GM19438 (cell line): Measurements from ENCODE around the gene TRABD2B.

ENCODE experiments used
- ATAC-seq: cut with Tn5 transposase; IDR thresholded peaks from one replicate; pipeline ENCODE4 v1.9.1; 2021; ENCODE audit warnings: low read depth; ENCODE audit not compliant: unreplicated experiment

The TRABD2B gene

DNA sequence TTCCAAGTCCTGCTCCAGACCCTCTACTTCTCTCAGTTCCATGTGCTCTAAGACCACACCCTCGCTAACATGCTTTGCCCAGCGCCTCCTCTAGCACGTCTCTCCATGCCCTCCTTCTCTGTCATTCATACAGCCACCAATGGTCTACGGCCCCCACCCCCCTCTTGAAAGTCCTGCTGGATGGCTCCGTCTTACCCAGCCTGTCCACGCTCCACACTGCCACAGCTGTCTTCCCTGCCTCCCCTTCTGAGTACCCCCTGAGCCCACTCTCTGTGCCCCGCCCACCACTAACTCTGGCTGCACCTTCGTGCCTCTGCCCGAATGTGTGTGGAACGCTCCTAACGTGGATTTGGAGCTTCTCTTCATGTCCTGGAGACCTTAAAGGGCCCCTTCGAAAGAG lies 244.6 kb downstream of the TRABD2B start:
- no peak for ATAC-seq

DNA sequence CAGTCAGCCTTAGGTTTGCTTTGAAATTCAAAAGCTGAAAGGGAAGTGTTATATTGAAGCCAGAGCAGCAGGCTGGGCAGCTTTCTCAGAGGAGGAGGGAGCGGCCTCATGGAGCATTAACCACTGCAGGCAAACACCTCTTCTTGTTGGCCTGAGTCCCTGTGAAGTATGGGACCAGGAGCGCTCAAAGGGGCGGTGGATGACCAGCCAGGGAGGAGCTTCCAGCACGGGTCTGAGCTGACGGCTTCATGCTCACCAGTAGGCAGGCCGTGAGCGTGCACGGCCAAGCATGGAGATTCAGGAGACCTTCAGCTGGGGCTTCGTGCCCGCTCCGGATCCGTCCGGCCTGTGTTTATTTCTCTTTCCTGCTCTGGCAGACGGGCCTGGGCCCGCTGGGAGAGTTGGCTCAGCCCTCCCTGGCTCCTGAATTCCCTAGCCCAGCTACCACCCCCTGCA lies 245.2 kb downstream of the TRABD2B start:
- no peak for ATAC-seq

DNA sequence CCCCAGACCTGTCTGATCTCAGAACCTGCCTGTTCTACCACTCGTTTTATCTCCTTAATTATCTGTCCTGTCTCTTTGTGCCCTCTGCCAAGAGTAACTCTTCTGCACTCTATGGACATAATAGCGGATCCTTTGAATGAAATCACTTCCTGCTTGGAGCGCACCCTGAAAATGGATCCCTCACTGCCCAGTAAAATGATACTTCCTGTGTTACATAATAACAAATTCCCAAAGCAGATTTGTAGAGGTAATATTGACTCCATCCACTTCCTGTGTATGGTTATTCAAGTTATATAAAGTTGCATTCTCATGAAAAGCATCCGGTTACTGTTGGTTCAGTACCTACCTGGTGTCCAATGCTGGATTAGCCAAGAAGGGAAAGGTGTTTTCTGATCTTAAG lies 246.0 kb downstream of the TRABD2B start:
- no peak for ATAC-seq

DNA sequence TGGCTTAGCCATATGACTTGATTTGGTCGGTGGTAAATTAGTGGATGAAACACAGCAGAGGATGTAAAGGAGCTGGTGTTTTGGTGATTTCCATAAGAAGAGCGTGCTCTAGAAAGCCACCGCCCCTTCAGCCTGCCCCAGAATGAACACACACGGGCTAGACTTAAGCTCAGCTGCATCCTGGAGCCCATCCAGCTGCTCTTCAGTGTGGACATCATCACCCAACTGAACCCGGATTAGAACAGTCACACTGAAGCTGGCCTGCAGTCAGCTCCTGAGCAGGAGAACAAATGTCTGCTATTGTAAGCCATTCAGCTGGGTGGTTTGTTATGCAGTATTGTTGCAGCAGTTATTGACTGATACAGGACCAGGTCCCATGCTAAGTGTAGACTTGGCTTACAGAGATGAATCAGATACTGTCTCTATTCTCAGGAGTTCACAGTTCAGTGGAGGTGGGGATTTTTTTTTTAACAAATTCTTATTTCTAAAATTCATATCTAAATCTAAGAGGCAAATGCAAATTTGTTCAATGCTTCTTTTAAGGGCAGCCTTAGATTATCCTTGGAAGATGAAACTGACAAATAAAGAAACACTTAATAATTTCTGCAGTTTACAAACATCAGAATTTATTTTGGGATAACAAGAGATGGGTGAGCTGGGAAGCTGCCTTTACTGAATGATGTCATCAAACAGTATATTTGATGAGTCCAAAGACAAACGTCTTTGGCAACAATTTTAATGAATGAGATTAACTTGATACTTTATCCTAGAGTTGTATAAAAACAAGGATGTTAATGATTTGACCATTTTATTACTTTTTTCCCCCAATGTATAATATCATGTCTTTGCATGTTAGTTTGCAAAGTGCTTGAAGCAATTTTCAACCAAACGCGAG lies 251.2 kb downstream of the TRABD2B start:
- ATAC-seq, result no peak

DNA sequence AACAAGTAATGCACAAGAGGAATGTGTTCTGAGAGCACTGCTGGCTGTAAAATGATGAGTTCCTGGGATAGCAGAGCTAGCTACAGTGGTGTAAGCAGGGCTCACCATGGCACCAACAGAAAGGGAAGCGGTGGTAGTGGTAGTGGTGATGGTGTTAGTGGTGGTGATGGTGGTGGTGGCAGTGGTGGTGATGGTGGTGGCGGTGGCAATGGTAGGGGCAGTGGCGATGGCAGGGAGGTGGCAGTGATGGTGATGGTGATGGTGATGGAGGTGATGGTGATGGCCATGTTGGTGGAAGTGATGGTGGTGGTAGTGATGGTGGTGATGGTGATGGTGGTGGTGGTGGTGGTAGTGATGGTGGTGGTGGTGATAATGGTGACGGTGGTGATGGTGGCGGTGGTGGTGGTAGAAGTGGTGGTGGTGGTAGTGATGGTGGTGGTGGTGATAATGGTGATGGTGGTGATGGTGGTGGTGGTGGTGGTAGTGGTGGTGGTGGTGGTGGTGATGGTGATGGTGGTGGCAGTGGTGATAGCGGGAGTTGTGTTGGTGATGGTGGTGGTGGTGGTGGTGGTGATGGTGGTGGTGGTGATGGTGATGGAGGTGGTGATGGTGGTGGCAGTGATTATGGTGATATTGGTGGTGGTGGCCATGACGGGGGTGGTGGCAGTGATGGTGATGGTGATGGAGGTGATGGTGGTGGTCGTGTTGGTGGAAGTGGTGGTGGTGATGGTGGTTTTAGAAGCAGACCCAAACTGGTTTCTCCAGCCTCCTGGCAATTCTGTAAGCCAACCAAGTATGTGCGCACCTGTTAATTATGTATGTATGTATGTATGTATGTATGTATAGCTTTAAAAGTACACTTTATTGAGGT lies 254.1 kb downstream of the TRABD2B start:
- ATAC-seq, result no peak

DNA sequence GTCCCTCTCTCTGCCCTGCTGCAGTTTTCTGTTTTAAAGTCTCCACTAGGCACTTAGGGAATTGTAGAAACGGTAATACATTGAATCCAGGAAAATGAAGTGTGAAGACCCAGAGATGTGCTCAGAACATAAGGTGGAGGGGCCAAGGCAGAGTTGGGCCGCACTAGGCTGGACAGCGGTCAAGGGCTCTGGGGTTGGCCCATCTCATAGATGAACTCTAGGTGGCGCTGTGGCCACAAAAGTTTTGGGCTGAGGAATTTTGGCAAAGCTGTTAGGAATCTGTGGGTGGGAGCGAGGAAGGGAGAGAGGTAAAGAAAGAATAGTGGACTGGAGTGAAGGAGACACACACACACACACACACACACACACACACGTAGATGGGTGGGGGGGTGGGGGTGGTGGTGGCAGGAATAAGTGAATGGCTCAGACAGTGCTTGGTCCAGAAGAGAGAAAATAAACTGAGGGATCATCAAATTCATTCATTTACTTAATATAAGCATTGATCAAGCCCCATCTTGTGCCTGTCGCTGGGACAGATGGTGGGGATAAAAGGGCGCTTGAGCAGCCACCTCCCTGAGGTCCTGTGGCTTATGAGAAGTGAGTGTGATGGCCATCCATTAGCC lies 258.5 kb downstream of the TRABD2B start:
- no peak for ATAC-seq

DNA sequence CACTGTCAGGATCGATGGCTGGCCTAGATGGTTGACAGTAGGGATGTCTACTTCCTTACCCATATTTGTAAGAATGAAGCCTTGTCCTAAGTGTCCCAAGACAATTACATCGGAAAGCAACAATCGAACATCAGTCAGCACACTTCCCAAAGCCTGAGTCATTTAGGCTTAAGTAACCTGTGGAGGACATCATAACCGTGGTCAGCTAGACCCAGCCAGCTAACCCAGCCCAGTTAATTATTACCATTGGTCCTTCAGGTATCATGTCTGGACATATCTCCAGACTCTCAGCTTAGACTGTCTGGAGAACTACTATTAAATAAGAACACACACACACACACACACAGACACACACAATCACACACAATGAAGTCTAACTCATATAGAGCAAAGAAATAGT lies 264.7 kb downstream of the TRABD2B start:
- no peak for ATAC-seq

DNA sequence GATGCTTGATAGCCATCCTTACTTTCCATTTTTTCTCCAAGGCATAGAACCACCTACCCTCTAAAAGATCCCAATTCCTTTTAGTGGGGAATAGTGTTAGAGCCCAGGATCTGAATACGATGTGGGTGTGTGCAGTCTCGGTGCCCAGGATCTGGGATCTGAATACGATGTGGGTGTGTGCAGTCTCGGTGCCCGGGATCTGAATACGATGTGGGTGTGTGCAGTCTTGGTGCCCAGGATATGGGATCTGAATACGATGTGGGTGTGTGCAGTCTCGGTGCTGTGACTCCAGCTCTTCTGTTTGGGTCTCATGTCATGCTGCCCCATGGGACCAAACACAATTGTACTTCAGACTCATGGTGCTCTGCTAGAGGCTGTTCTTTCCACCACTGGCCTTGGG lies 265.5 kb downstream of the TRABD2B start:
- ATAC-seq, result no peak

DNA sequence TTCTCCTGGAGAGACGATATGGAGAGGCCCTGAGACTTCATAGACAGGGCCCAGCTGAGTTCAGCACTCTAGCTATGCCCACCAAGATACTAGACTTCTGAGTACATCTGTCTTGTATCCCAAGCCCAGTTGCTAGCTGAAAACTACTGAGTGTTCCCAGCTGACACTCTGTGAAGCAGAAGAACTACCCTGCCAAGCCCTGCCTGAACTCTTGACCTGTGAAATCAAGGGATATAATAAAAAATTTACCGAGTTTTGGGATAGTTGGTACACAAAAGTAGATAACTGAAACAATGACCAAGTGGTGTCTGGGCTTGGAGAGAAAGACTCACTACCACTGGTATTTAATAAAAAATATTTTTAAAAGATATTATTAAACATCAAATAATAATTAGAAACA lies 267.5 kb downstream of the TRABD2B start:
- no peak for ATAC-seq

DNA sequence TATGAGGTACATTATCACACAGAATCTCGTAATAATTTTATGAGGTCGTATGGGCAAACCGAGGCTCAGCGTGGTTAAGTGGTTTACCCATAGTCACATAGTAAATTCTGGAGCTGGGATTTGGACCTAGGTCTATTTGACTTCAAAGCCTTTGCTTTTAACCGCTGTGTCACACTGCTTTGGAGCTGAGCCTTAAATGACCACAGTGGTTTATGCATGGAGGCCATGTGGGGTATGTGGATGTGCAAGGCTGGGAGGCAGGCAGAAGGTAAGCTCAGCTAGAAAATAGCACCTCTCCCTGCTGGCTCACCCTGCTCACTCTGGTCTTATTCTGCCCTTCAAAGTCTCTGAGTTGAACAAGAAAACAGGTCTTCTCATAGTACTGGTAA lies 269.5 kb downstream of the TRABD2B start:
- ATAC-seq, result no peak

DNA sequence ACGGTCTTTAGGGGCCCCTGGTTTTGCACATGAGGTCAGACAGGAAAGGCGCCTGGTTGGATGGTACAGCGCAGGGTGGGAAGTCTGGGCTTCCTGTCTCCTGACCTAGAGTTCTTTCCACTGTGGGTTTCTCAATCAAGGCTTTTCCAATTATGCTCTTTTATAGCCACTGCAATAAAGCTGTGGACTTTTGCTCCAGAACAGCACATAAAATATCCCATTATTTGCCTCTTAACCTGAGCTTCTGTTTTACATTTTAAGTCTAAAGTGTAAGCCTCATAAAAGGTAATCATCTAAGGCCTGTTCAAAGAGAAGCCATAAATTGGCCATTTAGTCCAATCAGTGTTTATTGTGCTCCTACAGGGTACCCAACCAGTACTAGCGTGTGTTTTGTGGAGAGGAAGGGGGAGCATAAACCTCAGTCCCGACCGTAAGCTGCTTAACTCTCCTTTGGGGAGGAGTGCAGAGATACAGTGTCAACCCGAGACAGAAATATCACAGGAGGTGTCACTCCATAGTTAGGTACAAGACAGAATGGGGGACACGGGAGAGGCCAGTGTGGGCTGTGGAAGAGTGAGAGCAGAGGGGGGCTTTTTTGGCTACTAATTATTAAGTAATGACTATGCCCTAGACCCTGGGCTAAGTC lies 270.0 kb downstream of the TRABD2B start:
- no peak for ATAC-seq

DNA sequence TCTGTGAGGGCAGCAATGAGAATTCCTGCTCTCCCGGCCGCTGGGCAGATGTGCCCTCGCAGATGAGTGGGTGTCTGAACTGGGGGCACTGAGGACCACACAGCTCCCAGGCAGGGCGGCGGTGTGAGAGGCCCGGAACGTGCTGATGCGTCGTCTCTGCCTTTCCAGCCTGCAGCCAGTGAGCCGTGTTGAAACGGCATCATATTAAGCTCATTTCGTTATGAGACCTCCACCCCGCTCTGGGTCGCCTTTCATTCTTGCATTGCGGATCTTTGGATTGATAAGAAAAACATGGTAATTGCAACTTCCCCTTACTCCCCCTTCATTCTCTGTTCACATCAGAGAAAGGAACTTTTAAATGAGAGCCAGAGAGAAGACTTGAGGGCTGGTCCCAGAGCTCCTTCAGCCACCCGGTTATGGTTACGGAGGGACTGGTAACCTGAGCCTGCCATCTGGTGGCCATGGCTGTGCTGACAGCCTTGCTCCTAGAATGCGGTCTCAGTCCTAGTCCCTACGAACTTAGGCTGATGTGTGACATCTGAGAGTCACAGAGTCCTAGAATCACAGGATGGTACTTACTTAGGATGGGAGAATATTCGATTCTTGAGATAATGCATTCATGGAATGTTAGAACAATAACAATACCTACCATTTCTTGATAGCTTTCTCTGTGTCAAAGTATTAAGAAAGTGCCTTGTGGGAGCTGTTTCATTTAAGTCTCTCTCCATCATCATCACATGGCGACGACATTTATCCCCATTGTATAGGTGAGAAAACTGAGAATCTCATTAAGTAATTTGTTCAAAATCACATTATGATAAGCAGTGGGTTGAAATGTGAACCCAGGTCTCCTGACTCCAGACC lies 271.0 kb downstream of the TRABD2B start:
- ATAC-seq, result peak; percentile 85

DNA sequence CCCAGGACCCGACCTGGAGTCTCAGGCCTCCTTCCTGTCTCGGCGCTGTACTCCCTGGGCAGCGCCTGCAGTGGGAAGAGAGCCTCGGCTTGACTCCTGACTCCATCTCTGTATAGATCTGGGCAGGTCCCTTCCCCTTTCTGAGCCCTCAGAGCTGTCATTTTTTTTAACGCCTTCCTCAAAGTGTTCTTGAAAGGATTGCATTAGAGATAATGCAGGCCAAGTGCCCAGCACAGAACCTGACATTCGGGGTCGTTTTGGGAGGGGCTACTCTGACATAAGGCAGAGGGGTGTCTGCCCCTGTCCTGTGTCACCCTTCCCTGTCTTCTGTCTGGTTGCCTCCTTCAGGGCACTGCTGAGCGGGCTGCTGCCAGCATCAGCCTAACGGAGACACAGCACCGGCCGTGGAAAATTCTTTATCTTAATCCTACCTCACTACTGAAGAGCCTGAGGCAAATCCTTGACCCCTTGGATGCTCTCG lies 271.6 kb downstream of the TRABD2B start:
- no peak for ATAC-seq

DNA sequence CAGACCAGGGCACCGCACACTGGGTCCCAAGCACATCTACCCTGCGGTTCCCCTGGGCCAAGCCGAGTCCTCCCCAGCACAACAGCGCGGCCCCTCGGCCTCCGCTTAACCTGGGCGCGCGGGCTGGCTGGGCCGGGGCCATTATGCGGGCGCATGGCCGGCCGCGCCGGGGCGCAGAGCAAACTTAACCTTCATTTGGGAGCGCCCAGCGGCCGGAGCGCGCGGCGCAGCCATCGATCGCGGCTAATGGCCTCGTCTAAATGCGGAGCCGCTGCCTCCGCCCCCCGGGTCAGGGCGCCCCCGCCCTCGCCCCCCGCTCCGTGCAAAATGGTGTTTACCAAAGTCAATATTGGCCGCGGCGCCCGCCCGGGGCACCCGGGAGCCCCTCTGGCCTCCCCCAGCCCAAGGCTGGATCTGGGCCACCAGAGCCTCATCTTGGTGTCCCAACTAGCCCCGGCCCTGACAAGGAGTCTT lies 272.1 kb downstream of the TRABD2B start:
- ATAC-seq, result no peak

DNA sequence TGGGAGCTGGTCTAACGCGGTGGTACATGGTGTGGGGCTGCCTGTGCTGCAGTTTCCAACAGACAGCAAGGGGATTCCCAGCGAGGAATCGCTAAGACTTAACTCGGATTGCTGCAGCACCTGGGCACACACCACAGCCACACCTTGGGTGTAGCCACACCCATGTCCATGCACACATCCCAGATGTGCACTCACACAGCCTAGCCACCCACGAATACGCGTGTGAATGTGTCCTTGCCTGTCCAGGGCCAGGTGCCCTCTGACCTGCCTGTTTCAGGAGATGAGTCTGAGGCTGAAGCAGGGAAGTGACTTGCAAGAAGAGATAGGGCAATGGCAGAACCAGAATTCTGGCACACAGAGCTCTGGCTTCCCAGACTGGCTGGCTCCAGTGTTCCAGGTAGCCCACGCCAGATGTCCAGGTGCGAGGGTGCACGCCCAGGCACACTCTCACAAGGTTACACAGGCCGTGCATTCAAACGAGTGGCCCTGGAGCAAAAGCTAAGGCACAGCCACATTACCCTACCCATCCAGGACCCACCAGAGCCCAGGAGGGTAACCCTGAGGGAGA lies 272.7 kb downstream of the TRABD2B start:
- no peak for ATAC-seq

DNA sequence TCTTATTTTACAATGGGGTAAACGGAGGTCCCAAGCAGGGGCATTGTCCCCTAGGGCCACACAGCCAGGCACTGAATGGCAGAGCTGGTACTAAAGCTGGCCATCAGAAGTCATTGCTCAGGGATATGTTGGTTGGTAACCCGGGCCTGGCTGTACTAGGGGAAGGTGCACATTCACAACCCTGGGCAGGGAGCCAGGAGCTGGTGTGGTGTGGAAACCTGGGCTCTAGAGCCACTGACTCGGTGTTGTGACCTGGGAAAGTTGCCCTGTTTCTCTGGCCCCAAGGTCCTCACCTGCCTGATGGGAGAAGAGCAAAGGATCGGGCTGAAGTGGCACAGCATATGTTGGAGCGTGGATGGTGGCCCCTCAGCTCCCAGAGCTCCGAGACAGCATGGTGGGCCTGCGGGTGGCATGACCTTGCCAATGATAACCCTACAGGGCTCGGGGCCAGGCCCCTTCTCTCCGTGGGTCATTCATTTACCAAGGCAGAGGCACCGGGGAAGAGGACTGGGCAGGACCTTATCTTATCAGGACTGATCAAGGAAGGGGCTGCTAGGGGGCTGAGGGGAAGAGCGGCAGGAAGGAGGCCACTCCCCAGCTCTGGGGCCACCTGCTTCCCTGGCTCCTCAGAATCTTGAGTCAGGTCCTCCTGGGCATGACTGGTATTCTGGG lies 274.1 kb downstream of the TRABD2B start:
- no peak for ATAC-seq

DNA sequence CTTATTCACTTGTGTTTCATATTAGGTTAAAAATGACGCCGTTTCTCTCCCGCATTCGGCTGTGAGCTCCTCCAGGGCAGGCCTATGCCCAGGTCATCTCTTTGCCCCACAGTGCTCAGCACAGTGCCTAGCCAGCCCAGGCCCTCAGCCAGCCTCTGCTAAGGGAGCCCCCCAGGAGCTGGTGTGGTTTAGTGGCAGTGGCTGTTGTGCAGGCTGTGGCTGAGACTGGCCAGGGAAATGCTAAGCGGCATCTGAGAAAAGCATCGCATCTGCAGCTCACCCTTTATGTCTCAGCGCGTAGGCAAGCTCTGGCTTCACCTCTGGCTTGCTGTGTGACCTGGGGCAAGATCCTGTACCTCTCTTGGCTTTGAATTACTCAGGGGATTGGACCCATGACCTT lies 275.1 kb downstream of the TRABD2B start:
- ATAC-seq, result no peak

DNA sequence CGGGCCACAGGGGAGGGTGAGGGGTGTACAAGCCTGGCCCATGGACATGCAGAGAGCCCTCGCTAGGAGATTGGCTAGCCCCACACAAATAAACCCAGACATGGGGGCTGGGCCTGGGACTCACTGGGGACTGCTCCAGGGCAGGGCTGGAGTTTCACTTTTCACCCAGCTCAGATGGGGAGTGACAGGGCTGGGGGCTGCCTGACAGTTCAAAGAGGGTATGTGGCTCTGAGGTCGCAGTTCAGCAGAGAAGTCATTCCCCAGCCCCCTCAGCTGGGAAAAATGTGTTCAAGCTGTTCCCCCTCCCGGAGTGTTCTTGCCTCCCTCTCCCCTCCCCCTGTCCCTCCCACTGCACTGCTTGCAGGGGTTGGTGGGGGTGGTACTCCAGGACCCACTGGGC lies 277.1 kb downstream of the TRABD2B start:
- no peak for ATAC-seq

DNA sequence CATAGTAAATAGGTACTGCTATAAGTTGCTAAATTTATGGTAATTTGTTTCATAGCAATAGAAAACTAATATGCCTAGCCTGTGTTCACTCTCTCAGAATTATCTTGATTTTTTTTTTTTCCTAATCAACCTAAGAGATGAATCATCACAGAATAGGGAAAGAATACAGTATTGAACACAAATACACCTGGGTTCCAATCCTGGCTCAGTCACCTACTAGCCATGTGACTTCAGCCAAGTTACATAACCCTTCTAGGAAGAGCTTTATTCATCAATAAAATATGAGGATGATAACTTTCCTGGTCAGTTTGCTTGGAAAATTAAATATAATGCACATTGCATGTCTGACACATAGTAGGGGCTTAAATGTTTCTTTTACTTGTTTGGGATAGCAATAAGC lies 279.8 kb downstream of the TRABD2B start:
- ATAC-seq, result no peak
